HepG2 (cell line): ENCODE results near the gene TCF7L2.

ENCODE experiments used
- CBFB ChIP-seq: sonication (generic); formaldehyde crosslinking; IDR thresholded peaks from 2 replicates; pipeline ENCODE4 v1.4.0; 2020; ENCODE audit warnings: missing genetic modification reagents
- CTCF ChIP-seq: sonication (generic); formaldehyde crosslinking; IDR thresholded peaks from 2 replicates; pipeline ENCODE4 v1.5.0; 2020; ENCODE audit warnings: mild to moderate bottlenecking, missing genetic modification reagents, moderate library complexity
- FOXP1 ChIP-seq, 2 experiments: fragments of 450-650 bp in 1 of 2; IDR thresholded peaks; 2 replicates each; pipeline ENCODE4 v1.6.1; 2017 to 2018; ENCODE audit warnings: antibody characterized with exemption in 1 of 2
- KLF11 ChIP-seq: IDR thresholded peaks from 2 replicates; pipeline ENCODE4 v1.6.1; 2016; ENCODE audit warnings: missing compliant biosample characterization
- PCBP2 ChIP-seq: fragments of 200-400 bp; formaldehyde crosslinking; optimal IDR thresholded peaks from 2 replicates; pipeline ENCODE3; 2018; ENCODE audit warnings: low read length, low read depth; ENCODE audit not compliant: poor library complexity, severe bottlenecking
- PPARG ChIP-seq: conservative IDR thresholded peaks from 2 replicates; pipeline ENCODE4 v1.6.1; 2016; ENCODE audit warnings: missing biosample characterization, missing genetic modification reagents
- SMAD3 ChIP-seq: sonication (generic); formaldehyde crosslinking; IDR thresholded peaks from 2 replicates; pipeline ENCODE4 v1.4.0; 2020; ENCODE audit warnings: missing genetic modification reagents
- SMC3 ChIP-seq: IDR thresholded peaks from 2 replicates; pipeline ENCODE4 v1.6.1; 2011; ENCODE audit warnings: low read length, improper control_type of control experiment
- SUZ12 ChIP-seq: fragments of 150-350 bp; IDR thresholded peaks from 2 replicates; pipeline ENCODE4 v1.6.1; 2014; ENCODE audit warnings: low read depth, low read length
- ZNF224 ChIP-seq: sonication (generic); formaldehyde crosslinking; IDR thresholded peaks from 2 replicates; pipeline ENCODE4 v1.5.0; 2020; ENCODE audit warnings: mild to moderate bottlenecking, missing genetic modification reagents
- ZNF274 ChIP-seq: sonication (generic); formaldehyde crosslinking; IDR thresholded peaks from 2 replicates; pipeline ENCODE4 v1.5.1; 2020; ENCODE audit warnings: mild to moderate bottlenecking, missing genetic modification reagents
- ZNF672 ChIP-seq: sonication (generic); formaldehyde crosslinking; IDR thresholded peaks from 2 replicates; pipeline ENCODE4 v1.8.1; 2022; ENCODE audit warnings: missing genetic modification reagents

DNA sequence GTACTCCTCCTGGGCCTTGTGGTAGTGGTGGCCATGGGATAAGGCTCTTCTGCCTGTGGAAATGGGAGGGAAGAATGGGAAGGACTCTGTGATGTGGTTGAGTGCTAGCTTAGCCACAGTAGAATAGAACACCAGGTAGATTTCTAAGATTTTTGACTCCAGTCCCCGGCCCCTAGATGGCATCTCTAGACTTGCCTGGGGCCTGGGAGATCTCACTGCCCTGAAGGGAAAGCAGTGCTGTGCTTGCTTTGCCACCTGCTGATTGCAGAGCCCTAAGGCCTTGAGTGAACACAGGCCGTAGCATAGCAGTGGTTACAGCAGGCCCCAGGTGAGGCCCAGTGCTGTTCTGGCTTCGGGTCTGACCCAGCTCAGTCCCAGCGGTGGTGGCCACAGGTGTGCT is 252.0 kb downstream of the TCF7L2 start:
- TF ChIP-seq PPARG (CRISPR knock-in tag), result no peak
- TF ChIP-seq CBFB (CRISPR knock-in tag), result no peak
- TF ChIP-seq CTCF (CRISPR knock-in tag), result peak; percentile 12; the same call in 1 of the 2 replicates
- TF ChIP-seq FOXP1 (IDR thresholded peaks at IDR 0.05), result no peak
- TF ChIP-seq FOXP1 (CRISPR knock-in tag; IDR thresholded peaks at IDR 0.05), result no peak
- no peak for TF ChIP-seq ZNF224 (CRISPR knock-in tag)
- no peak for TF ChIP-seq ZNF672
- no peak for TF ChIP-seq ZNF274
- TF ChIP-seq KLF11, result no peak
- no peak for TF ChIP-seq PCBP2
- TF ChIP-seq SMAD3 (CRISPR knock-in tag), result no peak
- TF ChIP-seq SUZ12, result no peak
- no peak for TF ChIP-seq SMC3
